NCI-H187 treated with DMSO at 0.1 percent for 48 hours (cell line): ENCODE data around the gene ANKFY1.
A peak's percentile ranks its signal among the peaks of the same experiment; 100 is the strongest.
"Not testable (repeated sequence)": the region's sequence is repeated elsewhere in the genome, so short reads cannot be mapped to it uniquely, and the experiment has no call there.

Experiments used
- DNase-seq: peaks from one replicate; lab custom pipeline; 2025; lab: John Stamatoyannopoulos, UW

ANKFY1 gene

DNA sequence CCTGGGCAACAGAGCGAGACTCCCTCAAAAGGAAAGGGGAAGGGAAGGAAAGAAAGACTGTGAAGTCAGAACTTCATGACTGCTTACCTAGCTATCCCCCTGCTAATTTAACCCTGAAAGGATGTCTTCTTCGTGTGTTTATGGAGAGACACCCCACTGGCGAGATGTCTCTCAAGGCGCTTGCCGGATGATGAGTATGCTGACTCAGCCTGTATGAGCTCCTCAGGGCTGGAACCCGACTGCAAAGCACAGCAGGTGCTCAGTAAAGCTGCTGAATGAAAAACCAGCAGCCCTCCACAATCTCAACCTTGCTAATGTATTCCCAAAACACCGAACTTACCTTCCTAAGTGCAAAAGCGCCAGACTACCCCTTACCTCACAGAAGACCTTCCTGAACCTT, 2.3 kb downstream of the ANKFY1 start:
- DNase-seq = no peak

DNA sequence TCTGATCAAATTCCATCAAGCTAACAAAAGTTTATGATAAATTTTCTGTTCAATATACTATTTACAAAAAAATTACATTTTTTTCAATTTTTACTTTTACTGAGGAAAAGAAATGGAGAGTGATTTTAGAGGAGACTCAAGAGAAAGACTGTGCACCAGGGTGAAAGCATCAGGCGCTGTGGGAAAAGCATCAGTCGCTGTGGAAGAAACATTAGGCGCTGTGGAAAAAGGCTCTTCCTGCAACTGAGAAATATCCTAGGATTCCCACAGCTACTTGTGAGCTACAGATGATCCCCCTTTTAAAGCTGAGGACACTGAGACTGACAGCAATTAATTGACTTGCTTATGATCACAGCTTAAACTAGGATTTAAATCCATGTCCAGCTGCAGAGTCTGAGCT, 4.9 kb downstream of the ANKFY1 start:
- DNase-seq = no peak

DNA sequence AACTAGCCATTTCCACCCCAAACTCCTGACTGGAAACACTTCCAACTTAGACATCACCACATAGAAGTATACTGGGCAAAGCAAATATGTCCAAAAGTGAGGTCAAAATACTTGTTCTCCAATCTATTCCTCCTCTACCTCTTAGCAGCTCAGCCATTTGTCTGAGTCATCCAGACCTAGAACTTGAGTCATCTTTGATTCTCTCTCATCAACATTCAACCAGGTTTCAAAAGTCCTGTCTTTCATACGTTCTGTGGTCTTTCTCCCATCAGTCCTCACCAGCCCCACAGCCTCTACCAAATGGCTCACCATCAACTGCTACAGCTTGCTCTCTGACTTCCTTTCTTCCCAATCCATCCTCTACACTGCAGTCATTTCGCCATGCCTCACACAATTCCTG, 6.8 kb downstream of the ANKFY1 start:
- DNase-seq = no peak

DNA sequence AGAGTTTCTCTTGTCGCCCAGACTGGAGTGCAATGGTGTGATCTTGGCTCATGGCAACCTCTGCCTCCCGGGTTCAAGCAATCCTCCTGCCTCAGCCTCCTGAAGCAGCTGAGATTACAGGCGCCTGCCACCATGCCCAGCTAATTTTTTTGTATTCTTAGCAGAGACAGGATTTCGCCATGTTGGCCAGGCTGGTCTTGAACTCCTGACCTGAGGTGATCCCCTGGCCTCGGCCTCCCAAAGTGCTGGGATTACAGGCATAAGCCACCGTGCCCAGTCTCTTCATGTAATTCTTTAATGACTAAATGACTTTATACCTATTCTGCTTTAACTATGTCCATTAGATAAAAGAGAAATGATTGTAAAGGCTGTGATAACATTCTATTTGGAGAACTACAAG, 8.5 kb downstream of the ANKFY1 start:
- DNase-seq = not testable (repeated sequence)

DNA sequence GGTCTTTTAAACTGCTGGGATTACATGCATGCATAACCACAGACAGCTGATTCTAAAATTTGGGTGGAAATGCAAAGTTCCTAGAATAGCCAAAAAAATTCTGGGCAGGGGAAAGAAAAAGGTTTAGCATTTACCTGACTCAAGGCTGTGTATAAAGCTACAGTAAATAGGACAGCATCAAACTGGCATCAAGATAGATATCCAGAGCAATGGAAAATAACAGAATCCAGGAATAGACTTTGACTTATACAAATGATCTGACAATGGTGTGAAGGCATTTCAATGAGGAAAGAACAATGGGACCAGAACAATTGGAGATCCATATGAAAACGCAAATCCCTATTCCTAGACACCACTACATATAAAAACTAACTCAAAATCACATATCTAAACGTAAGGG, 12.9 kb downstream of the ANKFY1 start:
- DNase-seq = no peak

DNA sequence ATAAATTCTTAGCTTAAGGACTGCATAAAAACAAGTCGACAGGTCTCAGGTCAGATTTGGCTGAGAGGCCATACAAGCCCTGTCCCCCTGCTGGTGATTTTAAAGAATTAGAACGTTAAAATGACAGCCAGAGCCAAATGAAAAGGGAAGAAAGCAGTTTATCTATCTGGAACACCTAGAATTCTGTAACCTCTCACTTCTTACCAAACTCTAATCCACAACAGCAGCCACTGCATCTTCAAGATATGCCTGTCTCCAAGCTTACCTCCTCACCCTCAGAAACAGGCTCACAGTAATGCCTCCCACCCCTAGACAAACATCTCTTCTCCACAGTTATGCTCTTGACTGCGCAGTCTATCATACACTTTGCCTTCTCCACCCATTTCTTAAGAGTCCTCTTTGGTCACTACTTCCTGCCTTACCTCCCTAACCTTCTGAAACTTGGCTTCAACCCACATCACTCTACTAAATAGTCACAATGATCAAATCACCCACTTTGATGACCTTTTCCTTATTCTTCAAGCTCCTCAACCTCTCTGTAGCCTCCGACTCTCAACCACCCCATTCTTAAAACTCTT, 14.2 kb downstream of the ANKFY1 start:
- DNase-seq = no peak

DNA sequence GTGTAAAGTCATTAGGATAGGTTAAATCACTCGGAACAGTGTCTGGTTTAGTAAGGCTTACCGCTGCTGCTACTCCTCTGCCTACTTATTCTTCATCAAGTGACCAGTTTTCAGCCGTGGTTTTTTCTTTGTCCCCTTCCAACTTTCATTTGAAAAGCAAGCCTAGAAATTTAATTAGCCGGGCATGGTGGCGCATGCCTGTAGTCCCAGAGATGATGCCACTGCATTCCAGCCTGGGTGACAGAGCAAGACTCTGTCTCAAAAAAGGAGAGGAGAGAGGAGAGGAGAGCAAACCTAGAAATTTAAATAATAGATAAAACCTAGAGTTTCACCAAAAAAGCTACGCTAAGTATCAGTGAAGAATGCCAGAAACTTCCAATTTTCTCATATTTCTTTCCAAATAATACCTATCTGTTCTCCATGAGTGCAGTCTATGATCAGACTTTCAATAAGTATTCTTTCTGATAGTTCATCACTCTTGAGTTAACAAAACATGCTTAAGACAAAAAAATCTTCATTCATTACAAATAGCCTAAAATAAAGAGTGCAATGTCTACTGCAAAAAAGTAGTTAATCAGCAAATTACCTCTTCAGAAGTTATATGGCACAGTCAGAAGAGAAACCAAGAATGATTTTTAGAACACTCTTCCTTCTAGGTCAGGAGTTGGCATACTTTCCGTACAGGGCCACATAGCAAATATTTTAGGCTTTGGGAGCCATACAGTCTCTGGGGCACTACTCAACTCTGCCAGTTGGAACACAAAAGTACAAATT, 15.1 kb downstream of the ANKFY1 start:
- no peak for DNase-seq

DNA sequence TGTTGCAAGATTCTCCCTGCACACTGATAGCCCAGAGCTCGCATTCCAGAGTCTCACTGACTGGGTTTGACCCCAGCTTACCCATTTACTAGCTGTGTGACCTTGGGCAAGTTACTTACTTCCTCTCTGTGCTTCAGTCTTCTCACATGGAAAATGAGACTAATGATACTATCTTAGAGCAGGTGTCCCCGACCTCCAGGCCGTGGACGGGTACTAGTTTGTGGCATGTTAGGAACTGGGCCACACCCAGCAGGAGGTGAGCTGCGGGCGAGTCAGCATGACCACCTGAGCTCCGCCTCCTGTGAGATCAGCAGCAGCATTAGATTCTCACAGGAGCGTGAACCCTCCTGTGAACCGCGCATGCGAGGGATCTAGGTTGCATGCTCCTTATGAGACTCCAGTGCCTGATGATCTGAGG, 15.8 kb downstream of the ANKFY1 start:
- no peak for DNase-seq

DNA sequence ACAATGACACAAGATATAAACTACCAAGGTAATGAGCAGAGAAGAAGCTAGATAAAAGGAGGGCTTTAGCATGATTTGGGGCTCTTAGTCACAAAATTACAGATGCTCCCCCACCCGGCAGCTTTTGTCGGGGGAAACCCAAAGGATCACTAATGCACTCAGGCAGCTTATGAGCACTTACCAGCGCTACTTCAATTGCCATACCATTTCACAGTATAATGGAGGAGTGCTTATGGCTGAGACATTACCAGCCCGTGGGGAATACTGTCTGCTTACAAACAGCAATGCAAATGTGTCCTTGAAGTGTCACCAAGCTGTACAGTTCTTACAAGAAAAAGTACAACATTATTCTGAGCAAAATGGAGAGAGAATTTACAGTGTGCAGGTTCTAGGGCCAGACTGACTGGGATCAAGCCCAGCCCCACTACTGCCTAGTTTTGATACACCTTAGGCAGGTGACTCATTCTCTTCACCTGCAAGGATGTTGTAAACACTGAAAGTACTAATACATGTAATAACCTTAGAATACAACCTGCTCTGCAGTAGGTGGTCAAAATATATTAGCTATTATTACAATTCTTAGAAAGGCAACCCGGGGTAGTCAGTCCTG, 16.3 kb downstream of the ANKFY1 start:
- DNase-seq = peak; percentile 89

DNA sequence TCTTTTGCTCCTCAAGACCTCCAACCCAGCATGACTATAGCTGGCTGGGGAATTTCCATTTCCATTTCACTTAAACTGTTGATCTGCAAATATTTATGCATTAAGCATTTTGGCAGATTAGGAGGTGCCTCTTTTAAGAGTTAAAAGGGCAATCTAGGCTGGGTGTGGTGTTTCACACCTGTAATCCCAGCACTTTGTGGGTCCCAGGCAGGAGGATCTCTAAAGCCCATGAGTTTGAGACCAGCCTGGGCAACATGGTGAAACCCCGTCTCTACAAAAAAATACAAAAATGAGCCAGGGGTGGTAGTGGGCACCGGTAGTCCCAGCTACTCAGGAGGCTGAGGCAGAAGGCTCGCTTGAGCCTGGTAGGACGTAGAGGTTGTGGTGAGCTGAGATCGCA, 17.1 kb downstream of the ANKFY1 start:
- no peak for DNase-seq

DNA sequence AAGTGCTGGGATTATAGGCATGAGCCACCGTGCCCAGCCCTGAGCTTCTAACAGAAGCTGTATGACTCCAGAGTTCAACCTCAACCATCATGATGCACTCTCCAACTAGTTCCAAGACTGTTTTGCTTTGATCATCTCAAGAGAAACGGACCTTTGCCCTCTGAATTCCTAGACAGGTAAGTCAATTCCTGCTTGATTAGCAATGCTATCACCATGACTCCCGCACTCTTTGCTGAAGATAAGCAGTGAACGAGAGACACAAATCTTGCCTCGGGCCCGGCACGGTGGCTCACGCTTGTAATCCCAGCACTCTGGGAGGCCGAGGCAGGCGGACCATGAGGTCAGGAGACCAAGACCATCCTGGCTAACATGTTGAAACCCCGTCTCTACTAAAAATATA, 22.2 kb downstream of the ANKFY1 start:
- DNase-seq = no peak

DNA sequence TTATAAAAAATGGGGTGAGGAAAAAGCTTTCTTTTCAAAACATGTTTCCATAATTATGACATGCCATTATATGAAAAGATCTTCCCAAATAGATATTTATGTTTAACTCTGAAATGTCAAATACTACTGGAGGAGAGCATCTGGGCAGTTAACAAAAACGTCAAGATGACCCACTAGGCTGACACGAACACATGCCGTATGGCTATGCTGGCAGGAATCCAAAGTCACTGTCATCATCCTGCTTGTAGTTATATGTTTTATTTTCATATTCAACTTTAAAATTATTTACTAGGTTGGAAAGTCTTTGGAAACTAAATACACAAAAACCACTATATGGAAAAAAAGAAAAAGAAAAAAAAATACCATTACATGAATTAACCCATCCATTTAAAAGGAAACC, 27.3 kb downstream of the ANKFY1 start:
- no peak for DNase-seq

DNA sequence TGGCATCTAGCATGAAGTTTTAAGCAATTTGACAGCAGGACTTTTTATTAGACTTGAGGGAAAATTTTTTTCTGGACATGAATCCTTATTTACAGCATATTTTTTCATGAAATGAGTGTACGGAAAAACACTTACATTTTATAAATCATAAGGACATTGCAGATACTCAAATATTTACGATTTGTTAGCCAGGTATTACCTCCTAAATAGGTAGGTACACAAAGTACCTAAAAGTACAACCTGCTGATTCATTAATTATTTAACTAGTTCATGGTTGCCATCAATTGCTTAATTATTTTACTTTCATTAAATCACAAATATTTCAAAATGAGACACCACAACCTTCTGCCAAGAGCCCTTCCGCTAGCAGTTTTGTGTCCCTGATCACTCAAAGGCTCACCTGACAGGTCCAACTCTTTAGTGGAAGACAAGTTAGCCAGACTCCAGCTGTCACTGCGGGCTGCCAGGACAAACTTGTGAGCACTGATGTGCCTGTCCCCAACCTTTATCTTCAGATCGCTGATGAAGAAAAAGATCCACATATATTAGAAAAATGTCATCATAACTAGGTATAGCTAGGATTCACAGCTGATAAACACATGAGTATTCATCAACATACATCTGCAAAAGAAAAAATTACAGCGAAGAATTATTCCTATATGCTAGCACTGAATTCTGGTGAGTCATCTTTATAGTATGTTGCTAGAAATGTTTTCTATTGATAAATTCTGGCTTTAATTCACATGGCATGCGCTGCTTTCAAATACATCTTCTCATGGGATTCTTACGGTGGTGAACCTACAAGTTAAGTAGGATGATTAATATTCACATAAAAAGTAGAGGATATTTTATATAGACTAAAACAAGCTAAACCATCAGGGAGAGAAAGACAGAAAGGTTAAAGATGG, 28.2 kb downstream of the ANKFY1 start:
- DNase-seq = no peak

DNA sequence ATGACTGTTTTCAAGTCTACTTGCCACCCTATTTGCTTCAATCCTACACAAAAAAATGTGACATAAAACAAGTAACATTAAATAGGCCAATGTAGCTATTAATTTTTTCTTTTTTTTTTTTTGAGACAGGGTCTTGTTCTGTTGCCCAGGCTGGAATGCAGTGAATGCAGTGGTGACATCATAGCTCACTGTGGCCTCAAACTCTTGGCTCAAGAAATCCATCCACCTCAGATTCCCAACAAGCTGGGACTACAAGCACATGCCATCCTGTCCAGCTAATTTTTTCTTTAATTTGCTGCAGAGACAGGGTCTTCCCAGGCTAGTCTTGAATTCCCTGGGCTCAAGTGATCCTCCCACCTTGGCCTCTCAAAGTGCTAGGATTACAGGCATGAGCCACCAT, 29.4 kb downstream of the ANKFY1 start:
- DNase-seq = no peak

DNA sequence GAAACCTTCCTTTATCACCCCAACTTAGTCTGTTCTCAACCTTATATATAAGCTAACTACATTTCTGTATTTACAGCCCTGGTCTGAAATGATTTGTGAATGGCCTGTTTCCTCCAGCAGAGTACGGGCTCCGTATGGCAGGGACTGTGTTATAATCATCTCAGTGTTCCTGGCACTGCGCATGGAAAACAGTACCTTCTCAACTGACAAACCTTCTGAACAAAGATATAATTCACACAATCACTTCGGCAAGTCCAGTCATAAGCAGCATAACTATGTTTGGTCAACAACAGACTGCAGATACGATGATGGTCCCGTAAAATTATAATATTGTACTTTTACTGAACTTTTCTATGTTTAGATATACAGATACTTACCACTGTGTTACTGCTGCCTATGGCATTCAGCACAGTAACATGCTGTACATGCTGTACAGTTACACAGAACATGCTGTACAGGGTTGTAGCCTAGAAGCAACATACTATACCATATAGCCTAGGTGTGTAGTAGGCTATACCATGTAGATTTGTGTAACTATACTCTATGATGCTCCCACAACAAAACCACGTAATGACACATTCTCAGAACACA, 30.0 kb downstream of the ANKFY1 start:
- no peak for DNase-seq

DNA sequence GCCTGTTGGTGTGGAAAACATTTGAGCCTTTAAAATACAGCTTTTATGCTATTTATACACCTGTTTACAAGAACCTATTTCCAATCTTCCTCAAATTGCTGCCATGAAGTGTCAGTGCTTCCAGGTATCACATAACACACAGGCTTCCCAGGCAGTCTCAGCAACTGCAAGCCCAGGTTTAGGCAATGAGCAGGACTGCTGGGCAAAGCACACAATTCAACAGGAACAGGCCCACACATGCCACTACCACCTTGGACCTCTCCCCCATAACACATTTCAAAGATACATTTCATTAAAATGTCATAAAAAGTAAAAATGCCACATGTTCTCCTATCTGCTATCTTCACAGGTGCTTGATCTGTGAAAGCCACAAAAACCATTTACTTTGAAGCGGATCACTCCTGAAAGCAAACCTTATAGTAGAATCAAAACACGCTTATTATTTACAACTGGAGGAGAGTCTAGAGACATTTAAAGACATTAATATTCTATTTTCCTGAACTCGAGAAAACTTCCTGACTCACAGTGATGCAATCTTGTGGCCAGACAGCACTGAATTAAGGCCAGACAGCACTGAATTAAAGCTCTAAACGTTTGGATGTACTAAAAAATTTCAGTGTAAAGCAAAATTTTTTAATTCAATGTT, 31.5 kb downstream of the ANKFY1 start:
- peak; percentile 34 for DNase-seq

DNA sequence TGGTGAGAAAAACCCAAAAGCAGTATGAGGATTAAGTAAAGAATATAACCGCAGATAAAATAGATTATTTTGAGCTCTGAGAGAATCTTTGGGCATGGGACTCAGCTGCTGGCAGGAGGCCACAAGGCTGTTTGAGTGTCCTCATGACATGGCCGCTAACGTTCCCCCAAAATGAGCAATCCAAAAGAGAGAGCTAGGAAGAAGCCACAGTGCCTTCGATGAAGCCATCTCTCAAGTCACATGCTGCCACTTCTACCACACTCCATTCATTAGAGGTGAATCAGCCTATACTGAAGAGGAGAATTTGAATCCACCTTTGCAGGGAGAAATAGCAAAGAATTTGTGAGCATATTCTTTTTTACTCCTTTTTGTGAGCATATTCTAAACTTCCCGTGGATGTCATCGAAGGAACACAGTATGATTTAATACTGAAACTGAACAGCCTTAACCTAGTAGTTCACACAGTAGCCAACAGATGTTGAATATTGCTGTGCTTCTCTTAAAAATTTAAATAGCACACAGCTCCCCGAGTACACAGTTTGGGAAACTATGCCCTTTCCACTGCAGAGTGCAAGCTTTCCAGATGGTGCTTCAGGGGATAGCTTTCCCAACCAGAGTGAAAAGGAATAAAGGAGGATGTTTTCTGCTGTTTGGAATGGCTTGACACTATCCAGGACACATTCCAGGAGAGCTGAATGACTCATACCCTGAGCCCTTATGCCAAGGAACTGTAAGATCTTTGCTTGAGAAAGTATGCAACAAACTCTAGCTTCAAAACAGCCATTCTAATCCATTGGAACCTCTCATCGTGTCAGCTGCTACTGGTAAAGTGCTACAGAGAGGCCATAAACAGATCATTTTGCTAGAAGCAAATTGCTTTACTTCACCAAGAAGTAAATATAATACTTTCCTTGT, 33.9 kb downstream of the ANKFY1 start:
- no peak for DNase-seq

DNA sequence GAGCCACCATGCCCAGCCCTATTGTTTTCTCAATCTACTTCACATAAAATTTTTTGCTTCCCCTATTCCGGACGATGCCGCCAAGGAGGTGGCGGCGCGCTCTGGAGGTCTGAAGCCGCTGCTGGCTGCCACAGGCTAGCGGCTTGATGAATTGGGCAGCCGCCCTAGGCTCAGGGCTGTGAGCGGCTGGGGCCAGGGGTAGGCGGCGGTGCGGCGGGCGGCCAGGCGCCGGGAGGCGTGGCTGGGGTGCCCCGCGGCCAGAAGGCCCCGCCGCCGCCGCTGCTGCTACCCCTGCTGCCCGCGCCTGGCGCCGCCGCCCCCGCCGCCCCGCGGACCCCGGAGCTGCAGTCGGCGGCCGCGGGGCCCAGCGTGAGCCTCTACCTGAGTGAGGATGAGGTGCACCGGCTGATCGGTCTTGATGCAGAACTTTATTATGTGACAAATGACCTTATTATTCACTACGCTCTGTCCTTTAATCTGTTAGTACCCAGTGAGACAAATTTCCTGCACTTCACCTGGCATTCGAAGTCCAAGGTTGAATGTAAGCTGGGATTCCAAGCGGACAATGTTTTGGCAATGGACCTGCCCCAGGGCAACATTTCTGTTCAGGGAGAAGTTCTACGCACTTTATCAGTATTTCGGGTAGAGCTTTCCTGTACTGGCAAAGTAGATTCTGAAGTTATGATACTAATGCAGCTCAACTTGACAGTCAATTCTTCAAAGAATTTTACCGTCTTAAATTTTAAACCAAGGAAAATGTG, 41.7 kb downstream of the ANKFY1 start:
- DNase-seq = no peak

DNA sequence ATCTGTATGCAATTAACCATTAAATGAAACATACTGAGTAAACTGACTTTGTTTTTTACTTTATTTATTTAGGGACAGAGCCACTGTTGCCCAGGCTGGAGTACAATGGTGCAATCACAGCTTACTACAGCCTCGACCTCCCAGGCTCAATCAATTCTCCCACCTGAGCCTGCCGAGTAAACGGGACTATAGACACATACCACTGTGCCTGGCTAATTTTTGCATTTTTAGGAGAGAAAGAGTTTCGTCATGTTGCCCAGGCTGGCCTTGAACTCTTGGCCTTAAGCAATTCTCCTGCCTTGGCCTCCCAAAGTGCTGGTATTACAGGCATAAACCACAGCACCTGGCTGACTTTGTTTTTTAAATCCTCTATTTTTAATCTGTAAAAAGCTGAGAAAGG, 42.6 kb downstream of the ANKFY1 start:
- no peak for DNase-seq

DNA sequence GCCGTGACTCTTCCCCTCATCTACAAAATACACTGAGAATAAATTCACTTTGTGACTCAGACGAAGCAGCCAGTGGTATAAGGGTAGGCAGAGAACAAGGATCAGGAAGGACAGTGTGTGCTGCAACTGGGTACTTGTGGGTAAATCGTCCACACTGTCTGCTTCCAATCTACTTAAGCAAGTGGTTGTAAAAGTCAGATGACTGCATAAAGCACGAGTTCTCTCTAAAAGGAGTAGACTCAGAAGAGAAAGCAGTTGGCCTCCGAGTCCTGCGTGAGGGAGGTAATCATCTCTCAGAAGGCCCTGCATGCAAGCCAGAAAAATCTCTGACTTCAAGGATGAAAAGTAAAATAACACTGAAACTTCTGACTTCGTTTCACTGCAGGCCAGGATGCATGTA, 43.1 kb downstream of the ANKFY1 start:
- no peak for DNase-seq
